KMS-11 (cell line): ENCODE results near the gene ST13.
A peak's percentile ranks its signal among the peaks of the same experiment; 100 is the strongest.
"Not testable (repeated sequence)": the region's sequence is repeated elsewhere in the genome, so short reads cannot be mapped to it uniquely, and the experiment has no call there.

Source experiments
- H2AFZ ChIP-seq: fragments of 200-600 bp; sonication (generic); 2 replicates; pipeline ENCODE4 v1.6.1; 2016; ENCODE audit warnings: antibody characterized with exemption, mixed run types, low read depth
- H3K27ac ChIP-seq: fragments of 200-600 bp; sonication (generic); 2 replicates; pipeline ENCODE4 v1.6.1; 2016; ENCODE audit warnings: mild to moderate bottlenecking, mixed run types
- H3K27me3 ChIP-seq: fragments of 200-600 bp; sonication (generic); 2 replicates; pipeline ENCODE4 v1.6.1; 2017; ENCODE audit warnings: mild to moderate bottlenecking, low read depth, mixed run types, moderate library complexity; ENCODE audit not compliant: insufficient read depth
- H3K36me3 ChIP-seq: fragments of 200-600 bp; sonication (generic); 2 replicates; pipeline ENCODE4 v1.6.1; 2017; ENCODE audit warnings: mild to moderate bottlenecking, mixed run types; ENCODE audit not compliant: insufficient read depth
- H3K4me1 ChIP-seq: fragments of 200-600 bp; sonication (generic); 2 replicates; pipeline ENCODE4 v1.6.1; 2016; ENCODE audit warnings: mild to moderate bottlenecking, low read depth, mixed run types; ENCODE audit not compliant: poor library complexity, severe bottlenecking
- H3K4me2 ChIP-seq: fragments of 200-600 bp; sonication (generic); 2 replicates; pipeline ENCODE4 v1.7.0; 2016; ENCODE audit warnings: mild to moderate bottlenecking, mixed run types
- H3K4me3 ChIP-seq: fragments of 200-600 bp; sonication (generic); IDR thresholded peaks from 2 replicates; pipeline ENCODE4 v1.6.1; 2017; ENCODE audit warnings: low read depth, low read length, mixed read lengths; ENCODE audit not compliant: insufficient read depth
- H3K79me2 ChIP-seq: fragments of 200-600 bp; sonication (generic); 2 replicates; pipeline ENCODE4 v1.6.1; 2016; ENCODE audit warnings: low read depth, mixed run types; ENCODE audit not compliant: insufficient read depth
- H3K9ac ChIP-seq: fragments of 200-600 bp; sonication (generic); 2 replicates; pipeline ENCODE4 v1.6.1; 2016; ENCODE audit warnings: mild to moderate bottlenecking, mixed run types
- H4K20me1 ChIP-seq: fragments of 200-600 bp; sonication (generic); 2 replicates; pipeline ENCODE4 v1.6.1; 2016; ENCODE audit warnings: mild to moderate bottlenecking, mixed run types; ENCODE audit not compliant: insufficient read depth
- TF ChIP-seq, protein P1 (sequence below): fragments of 200-600 bp; sonication (generic); conservative IDR thresholded peaks from 2 replicates; pipeline ENCODE4 v1.6.1; 2017; ENCODE audit warnings: low read depth, mild to moderate bottlenecking, antibody characterized with exemption, low read length, moderate library complexity, mixed read lengths

The ST13 gene

DNA sequence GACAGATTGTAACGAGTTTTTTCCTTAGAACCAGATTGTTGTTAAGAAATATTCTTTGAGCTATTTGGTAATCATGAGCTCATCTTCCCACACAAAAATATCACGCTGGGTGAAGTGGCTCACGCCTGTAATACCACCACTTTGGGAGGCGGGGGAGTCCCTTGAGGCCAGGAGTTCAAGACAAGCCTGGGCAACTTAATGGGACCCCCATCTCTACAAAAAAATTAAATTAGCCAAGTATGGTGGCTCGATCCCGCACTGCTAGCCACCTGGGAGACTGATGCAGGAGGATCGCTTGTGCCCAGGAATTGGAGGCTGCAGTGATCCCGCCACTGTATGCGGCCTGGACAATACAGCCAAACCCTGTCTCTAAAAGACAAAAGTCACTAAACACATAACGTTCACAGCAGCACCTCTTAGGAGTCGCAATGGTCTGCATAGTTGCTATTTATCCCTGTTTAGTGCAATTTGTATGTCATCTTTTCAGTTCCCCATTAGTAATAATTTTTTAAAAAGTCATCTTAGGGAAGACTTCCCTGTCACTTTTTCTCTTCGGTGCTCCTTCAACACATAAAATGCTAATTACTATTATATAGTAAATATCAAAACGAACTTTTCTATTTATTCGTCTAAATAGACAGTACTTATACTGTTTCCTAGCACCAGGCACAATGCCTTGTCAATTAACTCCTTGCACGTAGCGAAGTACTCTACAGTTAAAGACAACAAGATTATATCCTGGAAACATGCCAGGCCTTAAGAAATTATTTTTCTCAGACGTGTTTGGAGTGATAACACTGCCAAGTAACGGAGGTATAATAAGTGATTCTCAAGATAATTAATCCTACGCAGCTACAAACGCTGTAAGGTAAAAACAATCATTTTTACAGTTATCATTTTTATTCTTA, 1.1 kb downstream of the ST13 start:
- H2AFZ ChIP-seq, result peak overlapping the region; percentile 50; the same call in 1 of the 2 replicates
- H3K9ac ChIP-seq, result peak overlapping the region; percentile 84; the same call in 1 of the 2 replicates

DNA sequence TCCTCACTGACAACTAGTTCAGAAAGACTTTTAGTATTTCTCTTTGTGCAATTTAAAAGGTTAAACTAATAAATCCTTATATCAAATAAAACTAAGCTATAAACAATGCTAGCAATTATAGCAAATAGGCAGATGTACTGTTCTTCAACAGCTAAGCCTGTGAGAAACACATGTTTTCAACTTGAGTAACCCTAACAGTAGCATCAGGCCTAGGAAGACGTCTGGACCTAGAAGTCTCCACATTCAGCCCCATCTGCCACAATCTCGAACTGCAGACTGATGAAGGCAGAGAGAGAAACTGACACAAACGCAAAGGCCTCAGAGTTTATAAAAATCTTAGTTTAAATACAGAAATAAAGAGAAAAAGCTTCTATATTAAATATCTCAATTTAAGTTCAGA, 2.5 kb downstream of the ST13 start:
- H3K4me3 ChIP-seq, result no peak overlapping the region
- no peak overlapping the region for H3K9ac ChIP-seq

More for the DNA sequence above, 1.1 kb downstream of the ST13 start:
- Histone ChIP-seq H4K20me1 (peaks cover 22% of the 10 kb centered on the region), H3K27me3 (no peaks in the 10 kb centered on the region), H3K27ac (peak overlapping the region; percentile 85; the same call in 1 of the 2 replicates), H3K79me2 (peaks cover 95% of the 10 kb centered on the region), H3K4me1 (peaks cover 48% of the 10 kb centered on the region), H3K36me3 (no peaks in the 10 kb centered on the region), H3K4me2 (peak overlapping the region; percentile 98), H3K4me3 (no peak overlapping the region)
- TF ChIP-seq, protein P1, sequence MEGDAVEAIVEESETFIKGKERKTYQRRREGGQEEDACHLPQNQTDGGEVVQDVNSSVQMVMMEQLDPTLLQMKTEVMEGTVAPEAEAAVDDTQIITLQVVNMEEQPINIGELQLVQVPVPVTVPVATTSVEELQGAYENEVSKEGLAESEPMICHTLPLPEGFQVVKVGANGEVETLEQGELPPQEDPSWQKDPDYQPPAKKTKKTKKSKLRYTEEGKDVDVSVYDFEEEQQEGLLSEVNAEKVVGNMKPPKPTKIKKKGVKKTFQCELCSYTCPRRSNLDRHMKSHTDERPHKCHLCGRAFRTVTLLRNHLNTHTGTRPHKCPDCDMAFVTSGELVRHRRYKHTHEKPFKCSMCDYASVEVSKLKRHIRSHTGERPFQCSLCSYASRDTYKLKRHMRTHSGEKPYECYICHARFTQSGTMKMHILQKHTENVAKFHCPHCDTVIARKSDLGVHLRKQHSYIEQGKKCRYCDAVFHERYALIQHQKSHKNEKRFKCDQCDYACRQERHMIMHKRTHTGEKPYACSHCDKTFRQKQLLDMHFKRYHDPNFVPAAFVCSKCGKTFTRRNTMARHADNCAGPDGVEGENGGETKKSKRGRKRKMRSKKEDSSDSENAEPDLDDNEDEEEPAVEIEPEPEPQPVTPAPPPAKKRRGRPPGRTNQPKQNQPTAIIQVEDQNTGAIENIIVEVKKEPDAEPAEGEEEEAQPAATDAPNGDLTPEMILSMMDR, result no peak

DNA sequence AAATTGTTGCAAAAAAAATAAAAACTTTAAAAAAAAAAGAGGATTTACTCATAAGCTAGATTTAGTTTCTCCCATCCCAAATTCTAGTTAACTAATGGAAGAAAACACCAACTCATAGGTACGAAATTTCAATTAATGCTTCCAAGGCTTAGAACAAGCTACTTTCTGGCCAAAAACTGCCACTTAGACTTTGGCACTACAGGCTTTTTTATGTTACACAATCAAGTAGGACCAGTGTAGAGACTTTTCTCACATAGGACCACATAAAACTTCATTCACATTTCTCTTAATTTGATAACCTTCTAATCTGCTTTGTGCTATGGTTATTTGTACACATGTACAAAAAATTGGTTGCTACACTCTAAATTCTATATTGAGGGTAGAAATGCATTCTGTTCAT, 3.1 kb downstream of the ST13 start:
- H4K20me1 ChIP-seq, result peaks cover 22% of the 10 kb centered on the region
- H3K9ac ChIP-seq, result no peak overlapping the region
- H3K27ac ChIP-seq, result no peak overlapping the region
- no peaks in the 10 kb centered on the region for H3K36me3 ChIP-seq
- TF ChIP-seq, protein P1, result no peak
- peaks cover 93% of the 10 kb centered on the region for H3K79me2 ChIP-seq
- peak overlapping the region; percentile 98; the same call in 1 of the 2 replicates for H3K4me2 ChIP-seq
- no peak overlapping the region for H3K4me3 ChIP-seq
- H3K4me1 ChIP-seq, result peaks cover 40% of the 10 kb centered on the region
- H3K27me3 ChIP-seq, result no peaks in the 10 kb centered on the region
- H2AFZ ChIP-seq, result no peak overlapping the region

More for the DNA sequence above, 2.5 kb downstream of the ST13 start:
- no peaks in the 10 kb centered on the region for H3K36me3 ChIP-seq
- H2AFZ ChIP-seq, result no peak overlapping the region
- peaks cover 93% of the 10 kb centered on the region for H3K79me2 ChIP-seq
- H3K4me2 ChIP-seq, result peak overlapping the region; percentile 98
- H3K4me1 ChIP-seq, result peaks cover 47% of the 10 kb centered on the region
- no peak overlapping the region for H3K27ac ChIP-seq
- no peaks in the 10 kb centered on the region for H3K27me3 ChIP-seq
- H4K20me1 ChIP-seq, result peaks cover 22% of the 10 kb centered on the region
- TF ChIP-seq, protein P1, result no peak

DNA sequence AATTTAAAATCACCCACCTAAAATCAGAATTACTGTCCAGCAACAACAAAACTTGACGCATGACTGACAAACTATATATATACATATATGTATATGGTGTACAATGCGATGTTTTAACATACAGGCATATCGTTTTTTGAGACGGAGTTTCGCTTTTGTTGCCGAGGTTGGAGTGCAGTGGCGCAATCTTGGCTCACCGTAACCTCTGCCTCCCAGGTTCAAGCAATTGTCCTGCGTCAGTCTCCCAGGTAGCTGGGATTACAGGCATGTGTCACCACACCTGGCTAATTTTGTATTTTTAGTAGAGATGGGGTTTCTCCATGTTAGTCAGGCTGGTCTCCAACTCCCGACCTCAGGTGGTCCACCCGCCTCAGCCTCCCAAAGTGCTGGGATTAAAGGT, 10.6 kb downstream of the ST13 start:
- not testable (repeated sequence) for H2AFZ ChIP-seq, H3K27me3 ChIP-seq, H3K27ac ChIP-seq, H3K4me2 ChIP-seq, H4K20me1 ChIP-seq, H3K4me3 ChIP-seq, H3K36me3 ChIP-seq, H3K4me1 ChIP-seq, H3K9ac ChIP-seq
- peaks cover 36% of the 10 kb centered on the region for H3K79me2 ChIP-seq

DNA sequence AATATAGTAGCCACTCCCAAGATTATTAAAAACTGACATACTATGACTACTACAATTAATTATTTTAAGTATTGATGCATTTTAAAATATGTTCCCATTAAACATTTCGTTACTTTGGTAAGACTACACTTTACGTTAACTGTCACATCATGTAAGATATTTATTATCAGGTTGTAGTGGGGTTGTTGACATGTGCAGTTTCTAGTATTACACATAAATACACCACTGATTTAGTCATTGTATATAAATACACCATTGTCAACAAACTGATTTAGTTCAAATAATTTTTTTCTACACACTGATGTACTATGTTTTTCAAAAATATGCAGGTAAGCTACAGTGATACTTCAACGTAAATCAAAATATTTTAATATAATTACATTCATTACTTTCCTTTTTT, 11.5 kb downstream of the ST13 start:
- H4K20me1 ChIP-seq, result no peaks in the 10 kb centered on the region
- no peak overlapping the region for H3K9ac ChIP-seq
- H2AFZ ChIP-seq, result no peak overlapping the region
- no peak overlapping the region for H3K4me3 ChIP-seq
- no peaks in the 10 kb centered on the region for H3K27me3 ChIP-seq
- no peak overlapping the region for H3K27ac ChIP-seq
- TF ChIP-seq, protein P1, result no peak
- no peaks in the 10 kb centered on the region for H3K36me3 ChIP-seq
- H3K4me2 ChIP-seq, result no peak overlapping the region
- peaks cover 28% of the 10 kb centered on the region for H3K79me2 ChIP-seq
- no peaks in the 10 kb centered on the region for H3K4me1 ChIP-seq
